CMK (cell line): ENCODE data around the gene ZNF253.
"Not testable (repeated sequence)": the region's sequence is repeated elsewhere in the genome, so short reads cannot be mapped to it uniquely, and the experiment has no call there.

Source experiments
- DNase-seq: peaks from one replicate; pipeline ENCODE4 v3.0.0-alpha.2; 2010; ENCODE audit warnings: low read depth

Gene ZNF253

DNA sequence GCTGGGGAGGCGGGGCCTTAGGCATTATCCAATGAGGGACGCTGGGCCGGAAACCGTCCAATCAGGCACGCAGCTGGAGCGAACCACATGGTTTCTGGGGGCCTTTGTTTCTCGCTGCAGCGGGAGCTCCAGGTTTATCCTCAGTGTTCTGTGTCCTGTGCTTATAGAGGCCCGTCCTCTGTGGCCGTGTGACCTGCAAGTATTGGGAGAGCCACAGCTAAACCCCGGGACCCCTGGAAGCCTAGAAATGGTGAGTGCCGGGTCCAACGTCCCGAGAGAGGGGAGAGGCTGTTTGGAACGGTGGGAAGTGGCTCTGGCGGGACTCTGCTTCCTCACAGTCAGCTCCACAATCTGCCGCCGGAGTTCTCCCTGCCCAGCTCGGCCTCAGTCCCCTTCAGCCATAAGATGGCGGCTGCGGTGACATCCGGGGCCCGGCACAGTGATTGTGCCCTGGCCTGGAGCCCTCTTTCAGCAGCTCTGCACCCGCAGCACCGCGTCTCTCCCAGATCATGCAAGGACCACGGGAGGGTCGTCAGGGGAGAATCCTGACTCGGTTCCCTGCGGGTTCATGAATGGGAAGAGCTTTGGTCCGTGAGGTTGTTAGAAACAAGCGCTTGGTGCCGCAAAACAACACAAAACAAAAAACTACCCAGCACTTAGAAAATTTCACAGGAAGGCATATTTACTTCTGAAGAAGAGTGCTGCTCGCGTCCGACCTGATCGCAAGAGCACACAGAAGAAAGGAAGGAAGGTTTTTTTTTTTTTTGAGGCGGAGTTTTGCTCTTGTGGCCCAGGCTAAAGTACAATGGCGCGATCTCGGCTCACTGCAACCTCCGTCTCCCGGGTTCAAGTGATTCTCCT is at the start of gene ZNF253:
Gene ZNF253, plus strand, starts transcription at position 133 of the 861 bp plus-strand sequence. Its CDS starts 115 bp downstream, at position 248.
- DNase-seq = peak; percentile 80

DNA sequence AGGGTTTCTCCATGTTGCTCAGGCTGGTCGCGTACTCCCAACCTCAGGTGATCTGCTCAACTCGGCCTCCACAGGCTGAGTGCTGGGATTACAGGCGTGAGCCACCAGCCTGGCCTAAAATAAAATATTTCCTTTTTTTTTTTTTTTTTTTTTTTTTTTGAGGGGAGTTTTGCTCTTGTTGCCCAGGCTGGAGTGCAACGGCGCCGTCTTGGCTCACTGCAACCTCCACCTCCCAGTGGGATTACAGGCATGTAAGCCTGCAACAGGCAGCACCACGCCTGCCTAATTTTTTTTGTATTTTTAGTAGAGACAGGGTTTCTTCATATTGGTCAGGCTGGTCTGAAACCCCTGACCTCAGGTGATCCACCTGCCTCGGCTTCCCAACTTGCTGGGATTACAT is 49.0 kb upstream of the ZNF253 start:
- DNase-seq = no peak

DNA sequence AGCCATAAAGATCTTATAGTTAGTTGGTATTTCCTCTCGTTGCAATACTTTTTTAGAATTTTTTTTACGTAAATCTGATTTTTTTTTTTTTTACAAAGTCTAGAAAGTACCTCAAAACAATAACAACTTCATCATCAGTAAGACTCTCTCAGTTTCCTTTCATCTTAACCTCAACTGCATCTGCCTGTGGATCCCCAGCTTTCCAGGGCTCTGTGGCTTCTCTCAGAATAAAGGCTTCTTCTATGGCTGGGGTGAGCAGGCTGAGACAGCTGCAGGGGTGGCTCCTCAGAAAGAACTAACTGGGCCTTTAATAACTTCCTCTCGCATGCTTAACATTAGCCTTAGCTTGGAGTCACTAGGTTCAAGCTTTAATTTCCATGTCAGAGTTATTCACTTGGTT is 48.3 kb upstream of the ZNF253 start:
- no peak for DNase-seq

DNA sequence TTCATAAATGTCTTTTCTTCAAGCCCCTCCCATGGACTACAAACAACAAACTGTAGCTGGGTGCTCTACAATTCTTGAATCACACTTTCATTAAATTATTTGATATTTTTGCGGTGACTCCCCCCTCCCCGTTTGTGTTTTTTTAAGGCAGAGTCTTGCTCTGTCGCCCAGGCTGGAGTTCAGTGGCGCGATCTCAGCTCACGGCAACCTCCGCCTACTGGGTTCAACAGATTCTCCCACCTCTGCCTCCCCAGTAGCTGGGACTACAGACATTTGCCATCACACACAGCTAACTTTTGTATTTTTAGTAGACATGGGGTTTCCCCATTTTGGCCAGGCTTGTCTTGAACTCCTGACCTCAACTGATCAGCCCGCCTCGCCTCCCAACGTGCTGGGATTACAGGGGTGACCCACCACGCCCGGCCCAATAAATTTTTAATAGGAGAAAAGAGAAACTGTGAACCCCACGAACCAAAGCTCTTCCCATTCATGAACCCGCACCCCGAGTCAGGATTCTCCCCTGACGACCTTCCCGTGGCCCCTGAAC is 44.8 kb upstream of the ZNF253 start:
- no peak for DNase-seq

DNA sequence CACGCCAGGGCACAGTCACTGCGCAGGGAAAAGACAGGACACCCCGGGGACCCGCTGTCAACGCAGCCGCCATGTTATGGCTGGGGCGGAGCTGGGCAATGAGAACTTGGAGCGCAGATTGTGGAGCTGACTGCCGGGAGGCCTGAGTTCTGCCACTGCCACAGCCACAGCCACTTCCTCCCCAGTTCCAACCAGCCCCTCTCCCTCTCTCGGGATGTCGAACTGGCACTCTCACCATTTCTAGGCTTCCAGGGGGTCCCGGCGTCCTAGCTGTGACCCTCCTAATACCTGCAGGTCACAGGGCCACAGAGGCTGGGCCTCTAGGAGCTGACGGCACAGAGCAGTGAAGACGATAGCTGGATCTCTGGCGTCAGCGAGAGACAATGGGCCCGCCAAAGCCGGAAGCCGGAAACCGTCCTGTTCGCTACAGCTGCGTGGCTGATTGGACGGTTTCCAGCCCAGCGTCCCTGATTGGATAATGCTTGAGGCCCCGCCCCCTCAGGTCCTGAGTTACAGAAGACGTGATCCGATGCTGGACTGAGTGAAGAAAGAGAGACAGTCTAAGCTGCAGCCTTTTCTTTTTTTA is 44.2 kb upstream of the ZNF253 start, which contains the start of gene ZNF506:
Gene ZNF506, minus strand, starts transcription at position 385 of the 586 bp plus-strand sequence. Its CDS starts 147 bp downstream, at position 238.
- peak; percentile 82 for DNase-seq

DNA sequence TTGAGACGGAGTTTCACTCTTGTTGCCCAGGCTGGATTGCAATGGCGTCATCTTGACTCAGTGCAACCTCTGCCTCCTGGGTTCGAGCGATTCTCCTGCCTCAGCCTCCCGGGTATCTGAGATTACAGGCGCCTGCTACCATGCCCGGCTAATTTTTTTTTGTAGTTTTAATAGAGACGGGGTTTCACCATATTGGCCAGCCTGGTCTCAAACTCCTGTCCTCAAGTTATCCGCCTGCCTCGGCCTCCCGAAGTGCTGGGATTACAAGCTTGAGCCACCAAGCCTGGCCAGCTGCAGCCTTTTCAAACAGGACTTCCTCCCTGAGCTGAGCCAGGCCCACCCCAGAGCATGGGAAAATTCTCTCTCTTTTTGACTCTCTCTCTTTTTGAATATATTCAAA is 43.7 kb upstream of the ZNF253 start:
- DNase-seq = not testable (repeated sequence)

DNA sequence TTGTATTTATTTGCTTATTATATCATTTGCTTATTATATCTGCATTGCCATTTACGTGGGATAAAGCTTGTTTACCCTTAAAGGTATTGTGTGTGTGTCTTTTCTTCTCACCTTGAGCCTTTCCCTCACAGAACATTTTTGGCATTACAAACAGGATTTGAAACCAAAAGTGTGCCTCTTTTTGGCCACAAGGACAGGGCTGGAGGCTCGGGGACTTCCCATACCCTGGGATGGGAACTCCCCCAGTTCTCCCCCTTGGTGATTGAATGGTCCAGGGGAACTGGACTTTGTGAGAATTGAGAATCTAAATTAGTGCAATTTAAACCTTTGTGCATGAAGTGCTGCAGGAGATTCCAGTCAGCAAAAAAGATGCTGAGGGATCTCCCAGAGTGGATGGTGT is 41.8 kb upstream of the ZNF253 start:
- no peak for DNase-seq

DNA sequence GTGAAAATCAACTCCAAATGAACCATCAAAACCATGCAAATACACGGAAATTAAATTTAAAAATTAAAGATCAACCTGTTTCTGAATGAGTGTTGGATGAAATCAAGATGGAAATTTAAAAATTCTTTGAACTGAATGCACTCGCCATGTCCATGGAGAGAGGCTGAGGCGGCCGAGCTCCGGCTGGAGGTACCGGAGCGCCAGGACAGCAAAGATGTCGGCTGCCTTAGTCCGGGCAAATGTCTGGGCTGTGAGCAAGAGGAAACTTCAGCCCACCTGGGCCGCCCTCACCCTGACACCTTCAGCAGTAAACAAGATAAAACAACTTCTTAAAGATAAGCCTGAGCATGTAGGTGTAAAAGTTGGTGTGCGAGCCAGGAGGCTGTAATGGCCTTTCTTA is 38.8 kb upstream of the ZNF253 start:
- no peak for DNase-seq

DNA sequence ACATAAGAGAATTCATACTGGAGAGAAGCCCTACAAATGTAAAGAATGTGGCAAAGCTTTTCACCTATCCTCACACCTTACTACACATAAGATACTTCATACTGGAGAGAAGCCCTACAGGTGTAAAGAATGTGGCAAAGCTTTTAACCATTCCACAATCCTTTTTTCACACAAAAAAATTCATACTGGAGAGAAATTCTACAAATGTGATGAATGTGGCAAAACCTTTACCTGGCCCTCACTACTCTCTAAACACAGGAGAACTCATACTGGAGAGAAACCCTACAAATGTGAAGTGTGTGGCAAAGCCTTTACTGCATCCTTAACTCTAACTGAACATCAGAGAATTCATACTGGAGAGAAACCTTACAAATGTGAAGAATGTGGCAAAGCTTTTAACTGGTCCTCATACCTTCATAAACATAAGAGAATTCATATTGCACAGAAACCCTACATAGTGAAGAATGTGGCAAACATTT is 30.1 kb upstream of the ZNF253 start:
- DNase-seq = no peak

DNA sequence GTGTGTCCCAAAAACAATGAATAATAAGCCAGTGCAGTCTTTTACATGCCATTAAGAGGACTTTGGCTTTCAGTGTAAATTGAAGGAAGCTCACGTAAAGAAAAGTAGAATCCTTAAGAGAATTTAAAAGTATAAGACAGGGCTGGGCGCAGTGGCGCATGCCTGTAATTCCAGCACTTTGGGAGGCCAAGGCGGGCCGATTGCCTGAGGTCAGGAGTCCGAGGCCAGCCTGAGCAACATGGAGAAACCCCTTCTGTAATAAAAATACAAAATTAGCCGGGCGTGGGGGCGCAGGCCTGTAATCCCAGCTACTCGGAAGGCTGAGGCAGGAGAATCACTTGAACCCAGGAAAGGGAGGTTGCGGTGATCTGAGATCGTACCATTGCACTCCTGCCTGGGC is 17.9 kb upstream of the ZNF253 start:
- DNase-seq = no peak

DNA sequence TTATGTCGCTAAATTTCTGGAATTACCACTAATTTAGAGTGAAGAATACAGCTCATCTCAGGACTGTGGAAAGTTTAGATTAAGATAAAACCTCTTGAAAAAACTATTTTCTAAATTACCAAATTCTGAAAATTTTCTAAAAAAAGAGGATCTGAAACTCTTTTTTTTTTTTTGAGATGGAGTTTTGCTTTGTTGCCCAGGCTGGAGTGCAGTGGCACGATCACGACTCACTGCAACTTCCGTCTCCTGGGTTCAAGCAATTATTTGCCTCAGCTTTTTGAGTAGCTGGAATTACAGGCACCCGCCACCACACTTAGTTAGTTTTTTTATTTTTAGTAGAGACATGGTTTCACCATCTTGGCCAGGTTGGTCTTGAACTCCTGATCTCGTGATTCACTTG is 16.6 kb upstream of the ZNF253 start:
- no peak for DNase-seq

DNA sequence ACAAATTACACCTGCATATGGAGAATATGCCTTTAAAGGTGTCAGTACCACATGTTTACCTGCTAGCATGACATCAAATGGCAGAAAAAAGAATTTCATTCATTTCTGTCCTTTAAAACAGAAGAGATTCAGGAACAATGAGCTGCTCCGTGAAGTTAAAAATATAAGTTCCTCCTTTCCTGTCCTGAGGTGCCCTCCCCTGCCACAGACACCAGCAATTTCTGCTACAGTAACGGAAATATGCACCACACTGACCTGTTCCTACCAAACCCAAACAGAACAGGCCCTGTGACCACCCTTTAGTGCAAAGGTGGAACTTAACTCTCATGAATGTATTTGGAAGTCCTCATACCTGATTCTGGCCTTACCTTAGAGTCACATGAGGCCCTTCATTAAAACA is 13.9 kb upstream of the ZNF253 start:
- DNase-seq = not testable (repeated sequence)

DNA sequence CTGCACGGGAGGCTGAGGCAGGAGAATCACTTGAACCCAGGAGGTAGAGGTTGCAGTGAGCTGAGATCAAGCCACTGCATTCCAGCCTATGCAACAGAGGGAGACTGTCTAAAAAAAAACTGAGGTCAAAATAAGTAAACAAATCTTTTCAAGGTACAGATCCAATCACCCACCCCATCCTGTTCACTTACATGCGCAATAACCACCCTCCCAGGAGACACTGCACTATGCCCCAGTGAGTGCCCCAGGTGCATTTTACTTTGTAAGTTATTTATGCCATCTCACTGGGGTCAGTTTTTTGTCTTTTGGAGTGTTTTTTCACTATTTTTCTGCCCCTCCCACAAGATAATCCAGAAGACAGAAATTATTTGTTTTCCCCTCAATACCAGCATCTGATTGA is 6.9 kb upstream of the ZNF253 start:
- DNase-seq = no peak

DNA sequence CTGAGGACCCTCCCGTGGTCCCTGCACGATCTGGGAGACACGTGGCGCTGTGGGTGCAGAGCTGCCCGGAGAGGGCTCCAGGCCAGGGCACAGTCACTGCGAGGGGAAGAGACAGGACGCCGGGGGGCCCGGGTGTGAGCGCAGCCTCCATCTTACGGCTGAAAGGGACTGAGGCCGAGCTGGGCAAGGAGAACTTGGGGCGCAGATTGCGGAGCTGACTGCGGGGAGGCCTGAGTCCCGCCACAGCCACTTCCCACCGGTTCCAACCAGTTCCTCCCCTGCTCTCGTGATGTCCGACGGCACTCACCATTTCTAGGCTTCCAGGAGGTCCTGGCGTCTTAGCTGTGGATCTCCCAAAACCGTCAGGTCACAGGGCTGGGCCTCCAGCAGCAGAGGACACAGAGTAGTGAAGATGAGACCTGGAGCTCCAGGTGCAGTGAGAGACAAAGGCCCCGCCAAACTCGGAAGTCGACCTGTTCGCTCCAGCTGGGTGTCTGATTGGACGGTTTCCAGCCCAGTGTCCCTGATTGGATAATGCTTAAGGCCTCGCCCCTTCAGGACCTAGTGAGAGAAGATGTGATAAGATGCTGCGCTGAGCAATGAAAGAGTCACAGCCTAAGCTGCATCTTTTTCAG is 4.8 kb upstream of the ZNF253 start:
- DNase-seq = no peak

DNA sequence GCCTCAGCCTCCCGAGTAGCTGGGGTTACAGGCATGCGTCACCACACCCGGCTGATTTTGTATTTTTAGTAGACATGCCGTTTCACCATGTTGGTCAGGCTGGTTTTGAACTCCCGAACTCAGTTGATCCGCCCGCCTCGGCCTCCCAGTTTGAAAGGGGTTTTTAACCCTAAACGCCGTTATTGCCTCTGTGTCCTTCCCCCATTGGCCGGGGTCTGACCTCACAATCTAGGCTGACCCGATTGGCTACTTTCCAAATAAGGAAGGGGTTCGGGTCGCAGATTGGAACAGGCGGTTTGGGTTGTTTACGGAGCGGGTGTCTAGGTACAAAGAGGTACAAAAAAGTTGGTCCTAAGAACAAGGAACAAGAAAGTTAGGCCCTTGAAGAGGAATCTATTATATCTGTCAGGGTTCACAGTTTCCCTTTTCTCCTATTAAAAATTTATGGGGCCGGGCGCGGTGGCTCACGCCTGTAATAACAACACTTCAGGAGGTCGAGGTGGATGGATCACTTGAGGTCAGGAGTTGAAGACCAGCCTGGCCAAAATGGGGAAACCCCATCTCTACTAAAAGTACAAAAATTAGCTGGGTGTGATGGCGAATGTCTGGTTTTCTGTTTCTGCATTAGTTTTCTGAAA is 1.0 kb downstream of the ZNF253 start:
- DNase-seq = peak; percentile 12

DNA sequence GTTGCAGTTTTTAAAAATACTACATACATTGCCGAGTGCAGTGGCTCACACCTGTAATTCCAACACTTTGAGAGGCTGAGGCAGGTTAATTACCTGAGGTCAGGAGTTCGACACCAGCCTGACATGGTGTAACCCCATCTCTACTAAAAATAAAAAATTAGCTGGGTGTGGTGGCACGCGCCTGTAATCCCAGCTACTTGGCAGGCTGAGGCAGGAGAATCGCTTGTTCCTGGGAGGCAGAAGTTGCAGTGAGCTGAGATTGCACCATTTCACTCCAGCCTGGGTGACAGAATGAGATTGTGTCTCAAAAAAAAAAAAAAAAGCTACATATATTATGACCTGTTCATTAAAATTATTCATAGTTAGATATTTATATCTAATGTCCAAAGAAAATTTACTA is 4.4 kb downstream of the ZNF253 start:
- DNase-seq = not testable (repeated sequence)

DNA sequence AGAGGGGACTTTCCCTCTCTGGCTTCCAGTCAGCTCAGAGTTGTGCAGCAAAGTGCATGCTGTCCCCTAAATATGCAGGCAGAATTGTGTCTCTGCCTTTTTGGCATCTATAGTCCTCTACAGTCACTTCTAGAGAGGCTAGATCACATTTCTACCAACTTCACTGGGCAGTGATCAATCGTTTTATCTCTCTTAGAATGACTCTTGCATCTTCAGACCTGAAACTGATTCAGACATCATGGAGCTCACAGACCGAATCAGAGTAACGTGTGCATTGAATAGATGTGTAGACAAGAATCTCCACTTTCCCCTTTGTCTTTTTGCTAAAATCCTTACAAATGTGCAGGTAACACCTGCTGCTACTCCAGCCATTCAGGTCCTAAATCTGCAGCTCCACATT is 6.2 kb downstream of the ZNF253 start:
- no peak for DNase-seq

DNA sequence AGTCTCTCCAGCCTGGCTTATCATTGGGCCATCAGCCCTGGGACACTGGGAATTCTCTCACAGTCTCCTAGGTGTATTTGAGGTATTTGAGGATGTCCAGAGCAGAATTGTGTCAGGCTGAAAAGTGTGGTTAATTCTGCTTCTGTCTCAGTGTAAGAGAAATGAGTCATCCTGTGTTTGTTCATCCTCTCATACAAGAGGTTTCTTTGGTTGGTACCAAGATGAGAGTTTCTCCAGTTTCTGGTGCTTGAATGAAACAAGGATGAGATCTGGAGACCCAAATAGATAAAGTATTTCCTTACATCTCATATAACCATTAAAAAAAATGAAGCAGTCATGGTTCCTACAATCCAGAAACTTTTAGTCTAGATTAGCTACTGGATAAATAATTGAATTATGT is 7.7 kb downstream of the ZNF253 start:
- DNase-seq = no peak

DNA sequence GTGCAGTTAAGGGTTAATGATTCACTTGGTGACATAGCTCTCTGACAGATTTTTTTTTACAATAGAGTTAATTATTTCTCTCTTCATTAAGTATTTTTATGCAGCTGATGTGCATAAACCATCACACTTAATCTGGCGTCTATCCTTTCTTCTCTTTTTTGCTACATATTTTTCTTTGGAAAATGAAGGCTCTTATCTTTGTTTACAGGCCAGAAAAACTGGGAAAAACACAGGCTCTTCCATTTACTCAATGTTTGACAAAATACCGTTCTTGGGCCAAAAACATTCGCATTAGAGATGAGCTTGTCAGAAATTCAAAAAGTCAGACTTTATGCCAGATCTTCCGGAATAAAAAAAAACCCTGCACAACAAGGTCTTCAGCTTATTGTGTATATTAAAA is 12.0 kb downstream of the ZNF253 start:
- DNase-seq = no peak

DNA sequence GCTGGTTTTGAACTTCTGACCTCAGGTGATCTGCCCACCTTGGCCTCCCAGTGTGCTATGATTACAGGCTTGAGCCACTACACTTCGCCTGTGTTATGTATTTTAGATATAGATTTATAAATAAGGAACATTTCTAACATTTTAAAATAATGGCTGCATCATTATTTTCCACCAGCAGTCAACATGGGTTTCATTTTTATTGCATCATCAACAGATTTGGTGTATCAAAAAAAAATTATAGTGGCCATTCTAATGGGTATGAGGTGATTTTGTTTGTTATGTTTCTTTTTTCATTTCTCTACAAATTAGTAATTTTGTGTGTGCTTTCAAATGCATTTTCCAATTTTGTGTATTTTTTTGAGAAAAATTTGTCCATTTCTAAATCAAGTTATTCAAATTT is 18.9 kb downstream of the ZNF253 start:
- no peak for DNase-seq

DNA sequence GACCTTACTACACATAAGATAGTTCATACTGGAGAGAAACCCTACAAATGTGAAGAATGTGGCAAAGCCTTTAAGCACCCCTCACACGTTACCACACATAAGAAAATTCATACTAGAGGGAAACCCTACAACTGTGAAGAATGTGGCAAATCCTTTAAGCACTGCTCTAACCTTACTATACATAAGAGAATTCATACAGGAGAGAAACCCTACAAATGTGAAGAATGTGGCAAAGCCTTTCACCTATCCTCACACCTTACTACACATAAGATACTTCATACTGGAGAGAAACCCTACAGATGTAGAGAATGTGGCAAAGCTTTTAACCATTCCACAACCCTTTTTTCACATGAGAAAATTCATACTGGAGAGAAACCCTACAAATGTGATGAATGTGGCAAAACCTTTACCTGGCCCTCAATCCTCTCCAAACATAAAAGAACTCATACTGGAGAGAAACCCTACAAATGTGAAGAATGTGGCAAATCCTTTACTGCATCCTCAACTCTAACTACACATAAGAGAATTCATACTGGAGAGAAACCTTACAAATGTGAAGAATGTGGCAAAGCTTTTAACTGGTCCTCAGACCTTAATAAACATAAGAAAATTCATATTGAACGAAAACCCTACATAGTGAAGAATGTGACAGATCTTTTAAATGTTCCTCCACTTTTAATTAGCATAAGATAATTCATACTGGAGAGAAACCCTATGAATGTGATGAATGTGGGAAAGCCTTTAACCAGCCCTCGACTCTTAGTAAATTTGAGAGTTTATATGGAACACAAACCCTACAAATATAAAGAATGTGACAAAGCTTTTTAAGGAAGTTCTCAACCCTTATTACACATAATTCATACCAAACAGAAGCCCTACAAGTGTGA is 26.6 kb downstream of the ZNF253 start:
- DNase-seq = not testable (repeated sequence)
